DOHH2 (cell line): ENCODE measurements around the gene NBPF1.
"Not testable (repeated sequence)": the region's sequence is repeated elsewhere in the genome, so short reads cannot be mapped to it uniquely, and the experiment has no call there.

Experiments used
- EZH2phosphoT487 ChIP-seq: fragments of 200-600 bp; sonication (generic); IDR thresholded peaks from 2 replicates; pipeline ENCODE4 v1.6.1; 2017; ENCODE audit warnings: borderline replicate concordance, mild to moderate bottlenecking, antibody characterized with exemption, low read length, moderate library complexity, mixed read lengths
- TF ChIP-seq, protein P1 (sequence below): fragments of 200-600 bp; sonication (generic); IDR thresholded peaks from one replicate; pipeline ENCODE4 v1.5.1; 2014; ENCODE audit warnings: antibody characterized with exemption, mild to moderate bottlenecking, low read depth, low read length; ENCODE audit not compliant: poor library complexity, severe bottlenecking

DNA sequence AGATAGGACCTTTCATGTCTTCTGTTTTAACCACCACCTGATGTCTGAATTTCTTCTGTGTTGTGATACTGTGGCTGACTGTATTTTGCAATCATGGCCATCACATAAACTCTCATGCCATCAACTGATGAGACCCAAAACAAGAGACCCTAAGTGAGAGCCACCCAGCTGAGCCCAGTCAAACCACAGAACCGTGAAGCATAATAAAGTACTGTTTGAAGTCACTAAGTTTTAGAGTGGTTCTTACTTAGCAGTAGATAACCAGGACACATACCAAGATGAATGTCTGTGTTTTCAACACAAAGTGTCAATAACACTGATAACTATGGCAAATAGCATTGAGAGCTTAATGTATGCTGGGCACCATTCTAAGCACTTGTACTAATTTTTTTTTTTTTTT lies 63.8 kb downstream of the NBPF1 start:
- TF ChIP-seq, protein P1, sequence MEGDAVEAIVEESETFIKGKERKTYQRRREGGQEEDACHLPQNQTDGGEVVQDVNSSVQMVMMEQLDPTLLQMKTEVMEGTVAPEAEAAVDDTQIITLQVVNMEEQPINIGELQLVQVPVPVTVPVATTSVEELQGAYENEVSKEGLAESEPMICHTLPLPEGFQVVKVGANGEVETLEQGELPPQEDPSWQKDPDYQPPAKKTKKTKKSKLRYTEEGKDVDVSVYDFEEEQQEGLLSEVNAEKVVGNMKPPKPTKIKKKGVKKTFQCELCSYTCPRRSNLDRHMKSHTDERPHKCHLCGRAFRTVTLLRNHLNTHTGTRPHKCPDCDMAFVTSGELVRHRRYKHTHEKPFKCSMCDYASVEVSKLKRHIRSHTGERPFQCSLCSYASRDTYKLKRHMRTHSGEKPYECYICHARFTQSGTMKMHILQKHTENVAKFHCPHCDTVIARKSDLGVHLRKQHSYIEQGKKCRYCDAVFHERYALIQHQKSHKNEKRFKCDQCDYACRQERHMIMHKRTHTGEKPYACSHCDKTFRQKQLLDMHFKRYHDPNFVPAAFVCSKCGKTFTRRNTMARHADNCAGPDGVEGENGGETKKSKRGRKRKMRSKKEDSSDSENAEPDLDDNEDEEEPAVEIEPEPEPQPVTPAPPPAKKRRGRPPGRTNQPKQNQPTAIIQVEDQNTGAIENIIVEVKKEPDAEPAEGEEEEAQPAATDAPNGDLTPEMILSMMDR, result not testable (repeated sequence)
- TF ChIP-seq EZH2phosphoT487, result not testable (repeated sequence)
